ENCODE results near the gene ZNF576. TPM values are rescaled to one million over a fixed set of nuclear protein-coding genes. Genes with fewer than 3 reads are reported as not detected.

The ZNF576 gene
- total and polyA plus RNA-seq, 9 of the 15 experiments (the other 6 are each of a cell fraction or from before 2014, with no cell fraction given), result 6.8 to 18.2 (median 12.2) TPM

GRCh38 chr19:43594710-43595604, 1.4 kb upstream of the ZNF576 start (continued):
- TF ChIP-seq THAP12 (CRISPR knock-in tag; IDR thresholded peaks at IDR 0.05) (peak; percentile 48; the same call in 1 of the 2 replicates), MCM2 (IDR thresholded peaks at IDR 0.05; ENCODE audit: low read depth) (no peak), ARID2 (IDR thresholded peaks at IDR 0.05) (peak; percentile 62), BRF2 (IDR thresholded peaks at IDR 0.05; ENCODE audit: borderline replicate concordance, insufficient read depth, insufficient read length) (no peak), ZNF121 (CRISPR knock-in tag; conservative IDR thresholded peaks at IDR 0.05) (peak; percentile 81), MEF2D (tag; conservative IDR thresholded peaks at IDR 0.05; ENCODE audit: low read depth) (no peak), TBP (optimal IDR thresholded peaks at IDR 0.05; ENCODE audit: low read depth, low read length) (peak; percentile 24), TFAP4 (CRISPR knock-in tag; IDR thresholded peaks at IDR 0.05; ENCODE audit: borderline replicate concordance) (peak; percentile 59; the same call in 1 of the 2 replicates), CHD2 (IDR thresholded peaks at IDR 0.05; ENCODE audit: low read depth, low read length) (no peak), FIP1L1 (IDR thresholded peaks at IDR 0.05; ENCODE audit: low read depth, low read length, poor library complexity, severe bottlenecking) (peak; percentile 55), RBFOX2 (IDR thresholded peaks at IDR 0.05; ENCODE audit: low read depth, low read length) (peak; percentile 76), L3MBTL2 (IDR thresholded peaks at IDR 0.05) (0 out of 2 replicates have a peak, but pooled peaks have one; percentile 27), KLF16 (IDR thresholded peaks at IDR 0.05) (no peak), GABPB1 (CRISPR knock-in tag; IDR thresholded peaks at IDR 0.05) (peak; percentile 70), CREB5 (CRISPR knock-in tag; IDR thresholded peaks at IDR 0.05) (no peak), ZNF655 (CRISPR knock-in tag; IDR thresholded peaks at IDR 0.05) (no peak), XRCC4 (IDR thresholded peaks at IDR 0.05; ENCODE audit: extremely low read depth, insufficient read depth, insufficient read length) (no peak), RB1 (IDR thresholded peaks at IDR 0.05; ENCODE audit: low read depth) (peak; percentile 56; the same call in 1 of the 2 replicates), ZNF224 (CRISPR knock-in tag; IDR thresholded peaks at IDR 0.05) (peak; percentile 17; the same call in 1 of the 2 replicates)
